NCI-H2081 (cell line): Measurements from ENCODE around the gene C3orf22.
"Not testable (repeated sequence)": the region's sequence is repeated elsewhere in the genome, so short reads cannot be mapped to it uniquely, and the experiment has no call there.

ENCODE experiments used
- DNase-seq, 2 experiments: peaks; one replicate each; lab custom pipeline; 2025; lab: John Stamatoyannopoulos, UW

The C3orf22 gene

GRCh38 chr3:126558336-126559071 lies at the start of gene C3orf22:
TSS of gene C3orf22 (minus strand) at chr3:126558932. CDS start at chr3:126553390, 5,542 bp downstream.
- DNase-seq, result no peak

GRCh38 chr3:126607214-126607908 lies 48.6 kb upstream of the C3orf22 start:
- no peak for DNase-seq

- no peak for DNase-seq
Observed at GRCh38 chr3:126606001-126606400, 47.3 kb upstream of the C3orf22 start.

GRCh38 chr3:126604691-126605090 lies 46.0 kb upstream of the C3orf22 start:
- DNase-seq, result no peak

GRCh38 chr3:126599101-126599500 lies 40.4 kb upstream of the C3orf22 start:
- no peak for DNase-seq

GRCh38 chr3:126595479-126595878 lies 36.7 kb upstream of the C3orf22 start:
- DNase-seq, result not testable (repeated sequence)

- DNase-seq, result not testable (repeated sequence)
Observed at GRCh38 chr3:126591515-126591914, 32.8 kb upstream of the C3orf22 start.

GRCh38 chr3:126582311-126582710 lies 23.6 kb upstream of the C3orf22 start:
- DNase-seq, result no peak

GRCh38 chr3:126581569-126581968 lies 22.8 kb upstream of the C3orf22 start:
- no peak for DNase-seq

GRCh38 chr3:126580746-126581145 lies 22.0 kb upstream of the C3orf22 start:
- DNase-seq, result no peak

- DNase-seq, result no peak
Observed at GRCh38 chr3:126578702-126579101, 20.0 kb upstream of the C3orf22 start.

- DNase-seq, result no peak
Observed at GRCh38 chr3:126577261-126577660, 18.5 kb upstream of the C3orf22 start.

- DNase-seq, result no peak
Observed at GRCh38 chr3:126573492-126574117, 14.9 kb upstream of the C3orf22 start.

GRCh38 chr3:126571078-126571477 lies 12.3 kb upstream of the C3orf22 start:
- DNase-seq, result no peak

- DNase-seq, result no peak
Observed at GRCh38 chr3:126570103-126570541, 11.4 kb upstream of the C3orf22 start.

- DNase-seq, result no peak
Observed at GRCh38 chr3:126569390-126569975, 10.8 kb upstream of the C3orf22 start.

GRCh38 chr3:126568776-126569342 lies 10.1 kb upstream of the C3orf22 start:
- no peak for DNase-seq

GRCh38 chr3:126567696-126568438 lies 9.1 kb upstream of the C3orf22 start:
- no peak for DNase-seq

GRCh38 chr3:126562737-126563276 lies 4.1 kb upstream of the C3orf22 start:
- DNase-seq, result no peak

GRCh38 chr3:126557761-126558160 lies 971 bp downstream of the C3orf22 start:
- DNase-seq, result no peak

GRCh38 chr3:126557415-126557745 lies 1.4 kb downstream of the C3orf22 start:
- no peak for DNase-seq
